Measurements from ENCODE around the gene PTAFR. TPM values are rescaled to one million over a fixed set of nuclear protein-coding genes. Genes with fewer than 3 reads are reported as not detected.

PTAFR gene
- total RNA-seq, 3 donors from 2014 or later (not counting 1 experiment from before 2014, with no cell fraction given) = 1.2 to 6.4 (median 1.5) TPM

- H3K4me1 ChIP-seq (ENCODE audit: control insufficient read depth, insufficient read depth, low read length) = no peaks in the 10 kb centered on the region
- intact Hi-C loops (cut with micrococcal nuclease) = no loop called here
- no peak for TF ChIP-seq CTCF (IDR thresholded peaks at IDR 0.05)
- no peaks in the 10 kb centered on the region for H3K36me3 ChIP-seq (ENCODE audit: control insufficient read depth, insufficient read depth, low read length)
- Mint-ChIP-seq H3K36me3 (no peaks in the 10 kb centered on the region), H3K27ac (no peak overlapping the region), H3K4me1 (no peaks in the 10 kb centered on the region), H3K9me3 (no peaks in the 10 kb centered on the region), H3K4me3 (no peak overlapping the region), H3K27me3 (ENCODE audit: low read depth in 2 of 2) (peaks cover 0 to 3% of the 10 kb centered on the region in 2 donors)
- H3K9me3 ChIP-seq (ENCODE audit: control insufficient read depth, insufficient read depth, low read length) = no peaks in the 10 kb centered on the region
- H3K27me3 ChIP-seq (ENCODE audit: control insufficient read depth, insufficient read depth, low read length) = no peaks in the 10 kb centered on the region
- no peak overlapping the region for H3K27ac ChIP-seq (ENCODE audit: low read length)
- H3K4me3 ChIP-seq (ENCODE audit: low read length) = no peak overlapping the region
- WGBS (ENCODE audit: insufficient coverage) = 98% methylated on average over 5 of the region's 5 CpGs
- DNase-seq = no peak
- ATAC-seq = no peak
Measured at GRCh38 chr1:28099050-28099769, 77.3 kb downstream of the PTAFR start.

Other genes starting within 250 kb of the PTAFR start
- under 1 TPM; 0.24 to 0.88 (median 0.75) TPM for gene SMPDL3B, start 241.7 kb downstream of the PTAFR start, total RNA-seq
- gene XKR8, start 216.7 kb downstream of the PTAFR start, total RNA-seq = 10 to 100 TPM in 2 of 3 donors, 1 to 10 TPM in 1; 8.0 to 16.8 (median 15.5) TPM
- 10 to 100 TPM; 17.7 to 25.2 (median 19.1) TPM for gene EYA3, start 88.1 kb downstream of the PTAFR start, total RNA-seq
- gene DNAJC8, start 56.3 kb upstream of the PTAFR start, total RNA-seq = 10 to 100 TPM; 85.3 to 85.9 (median 85.4) TPM
- gene ATP5IF1, start 59.4 kb upstream of the PTAFR start, total RNA-seq = 100 to 1,000 TPM in 1 of 3 donors, 10 to 100 TPM in 2; 81.1 to 101 (median 91.1) TPM
- gene SESN2, start 82.8 kb upstream of the PTAFR start, total RNA-seq = 10 to 100 TPM; 21.0 to 30.3 (median 27.1) TPM
- 10 to 100 TPM in 1 of 3 donors, 1 to 10 TPM in 2; 6.6 to 10.2 (median 8.9) TPM for gene MED18, start 152.3 kb upstream of the PTAFR start, total RNA-seq
- 10 to 100 TPM; 35.2 to 50.9 (median 44.2) TPM for gene PHACTR4, start 193.1 kb upstream of the PTAFR start, total RNA-seq